Breast epithelium (tissue), 4 donors: ENCODE data around the gene KLHDC4. TPM values are rescaled to one million over a fixed set of nuclear protein-coding genes. Genes with fewer than 3 reads are reported as not detected.
"Not testable (repeated sequence)": the region's sequence is repeated elsewhere in the genome, so short reads cannot be mapped to it uniquely, and the experiment has no call there.

Experiments
- DNase-seq, 2 donors: peaks; one replicate each; pipeline ENCODE4 v3.0.0-alpha.2; 2019; ENCODE audit warnings: low spot score in 2 of 2
- H3K27ac ChIP-seq, 2 donors: fragments of 200-600 bp; sonication (generic) in 1 of 2; one replicate each; pipeline ENCODE4 v1.5.1; 2016 to 2019; ENCODE audit warnings: mild to moderate bottlenecking in 1 of 2
- H3K27me3 ChIP-seq, 2 donors: fragments of 200-600 bp; sonication (generic) in 1 of 2; one replicate each; pipeline versions ENCODE4 v1.5.1 to v1.6.0; 2017 to 2019; ENCODE audit warnings: control low read depth in 1 of 2, mild to moderate bottlenecking in 1 of 2
- H3K36me3 ChIP-seq: fragments of 200-600 bp; one replicate; pipeline ENCODE4 v1.5.1; 2019
- H3K4me1 ChIP-seq, 2 donors: fragments of 200-600 bp; sonication (generic); one replicate each; pipeline ENCODE4 v1.5.1; 2016 to 2019; ENCODE audit warnings: control low read depth in 1 of 2
- H3K4me3 ChIP-seq, 3 donors: fragments of 200-600 bp; sonication (generic); 1 replicate in 2 of 3; 2 replicates in 1 of 3; pipeline ENCODE4 v1.5.1; 2016 to 2019; ENCODE audit warnings: mild to moderate bottlenecking in 3 of 3, moderate library complexity in 2 of 3
- H3K9me3 ChIP-seq, 2 donors: fragments of 200-600 bp; sonication (generic) in 1 of 2; one replicate each; pipeline ENCODE4 v1.5.1; 2016 to 2019; ENCODE audit warnings: control low read depth in 1 of 2
- POLR2A ChIP-seq: fragments of 450-650 bp; IDR thresholded peaks from one replicate; pipeline ENCODE4 v1.6.1; 2016; ENCODE audit warnings: antibody characterized with exemption, mild to moderate bottlenecking, moderate library complexity
- POLR2AphosphoS5 ChIP-seq, 3 donors: sonication (generic); formaldehyde crosslinking; IDR thresholded peaks; one replicate each; pipeline ENCODE4 v1.6.1; 2017; ENCODE audit warnings: antibody characterized with exemption in 3 of 3
- intact Hi-C: fragments of 100-400 bp; cut with DNase I; formaldehyde crosslinking; loops from one replicate; pipeline ENCODE4 v1.15.1; 2023; ENCODE audit warnings: low total_unique reads
- total RNA-seq, 3 donors: library from RNA; depleted of rRNA; stranded (reverse); fragments of >200 nt; gene quantifications; one replicate each; pipeline ENCODE4 v1.1.0, GENCODE V29; 2016
- TF ChIP-seq, protein P1 (sequence below), 3 donors: fragments of 450-650 bp; IDR thresholded peaks; one replicate each; pipeline ENCODE4 v1.5.1; 2016 to 2017; ENCODE audit warnings: antibody characterized with exemption in 3 of 3, mild to moderate bottlenecking in 3 of 3, moderate library complexity in 3 of 3

KLHDC4 gene
- total RNA-seq, 3 donors from 2014 or later: 25.9 to 35.6 (median 32.4) TPM

DNA sequence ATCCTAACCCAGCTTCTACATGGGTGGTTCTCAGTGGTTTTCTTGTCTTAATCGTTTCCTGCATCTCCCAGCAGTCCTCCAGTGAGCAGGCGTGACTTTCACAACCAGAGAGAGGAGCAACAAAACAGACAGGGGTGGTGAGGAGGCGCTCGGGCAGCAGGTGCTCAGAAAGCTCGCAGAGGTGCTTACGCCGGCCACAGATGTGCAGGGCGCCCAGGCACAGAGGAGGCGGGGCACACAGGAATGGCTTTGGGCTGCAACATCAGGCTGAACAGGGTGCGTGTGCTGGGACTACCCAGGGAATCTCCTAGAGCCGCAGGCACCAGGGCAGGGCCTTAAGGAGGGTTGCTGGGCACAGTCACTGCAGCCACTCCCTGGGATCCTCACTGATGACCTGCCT lies 32.6 kb downstream of the KLHDC4 start:
- intact Hi-C loops: no loop called here
- Histone ChIP-seq H3K27me3 (no peaks in the 10 kb centered on the region), H3K36me3 (no peaks in the 10 kb centered on the region), H3K4me3 (no peak overlapping the region), H3K9me3 (no peaks in the 10 kb centered on the region), H3K4me1 (no peaks in the 10 kb centered on the region), H3K27ac (no peak overlapping the region)
- TF ChIP-seq POLR2AphosphoS5 (IDR thresholded peaks at IDR 0.05) (no peak), POLR2A (no peak)
- TF ChIP-seq, protein P1, sequence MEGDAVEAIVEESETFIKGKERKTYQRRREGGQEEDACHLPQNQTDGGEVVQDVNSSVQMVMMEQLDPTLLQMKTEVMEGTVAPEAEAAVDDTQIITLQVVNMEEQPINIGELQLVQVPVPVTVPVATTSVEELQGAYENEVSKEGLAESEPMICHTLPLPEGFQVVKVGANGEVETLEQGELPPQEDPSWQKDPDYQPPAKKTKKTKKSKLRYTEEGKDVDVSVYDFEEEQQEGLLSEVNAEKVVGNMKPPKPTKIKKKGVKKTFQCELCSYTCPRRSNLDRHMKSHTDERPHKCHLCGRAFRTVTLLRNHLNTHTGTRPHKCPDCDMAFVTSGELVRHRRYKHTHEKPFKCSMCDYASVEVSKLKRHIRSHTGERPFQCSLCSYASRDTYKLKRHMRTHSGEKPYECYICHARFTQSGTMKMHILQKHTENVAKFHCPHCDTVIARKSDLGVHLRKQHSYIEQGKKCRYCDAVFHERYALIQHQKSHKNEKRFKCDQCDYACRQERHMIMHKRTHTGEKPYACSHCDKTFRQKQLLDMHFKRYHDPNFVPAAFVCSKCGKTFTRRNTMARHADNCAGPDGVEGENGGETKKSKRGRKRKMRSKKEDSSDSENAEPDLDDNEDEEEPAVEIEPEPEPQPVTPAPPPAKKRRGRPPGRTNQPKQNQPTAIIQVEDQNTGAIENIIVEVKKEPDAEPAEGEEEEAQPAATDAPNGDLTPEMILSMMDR (IDR thresholded peaks at IDR 0.05): no peak
- no peak for DNase-seq

GRCh38 chr16:87731607-87732006 lies 34.2 kb downstream of the KLHDC4 start:
- Histone ChIP-seq H3K4me3 (no peak overlapping the region), H3K4me1 (no peaks in the 10 kb centered on the region), H3K36me3 (no peaks in the 10 kb centered on the region), H3K27ac (no peak overlapping the region), H3K9me3 (no peaks in the 10 kb centered on the region), H3K27me3 (no peaks in the 10 kb centered on the region)
- TF ChIP-seq, protein P1 (IDR thresholded peaks at IDR 0.05): no peak
- TF ChIP-seq POLR2AphosphoS5 (IDR thresholded peaks at IDR 0.05): no peak
- TF ChIP-seq POLR2A: no peak
- DNase-seq: no peak
- intact Hi-C loops: no loop called here

- no peaks in the 10 kb centered on the region for H3K4me1 ChIP-seq
- intact Hi-C loops: no loop called here
- no peak for DNase-seq
- no peaks in the 10 kb centered on the region for H3K27me3 ChIP-seq
- H3K4me3 ChIP-seq: no peak overlapping the region
- no peaks in the 10 kb centered on the region for H3K36me3 ChIP-seq
- no peaks in the 10 kb centered on the region for H3K9me3 ChIP-seq
- H3K27ac ChIP-seq: no peak overlapping the region
- TF ChIP-seq POLR2AphosphoS5 (IDR thresholded peaks at IDR 0.05): no peak
- TF ChIP-seq, protein P1 (IDR thresholded peaks at IDR 0.05): no peak
- no peak for TF ChIP-seq POLR2A
These were observed 36.4 kb downstream of the KLHDC4 start for GRCh38 chr16:87729266-87729954.

DNA sequence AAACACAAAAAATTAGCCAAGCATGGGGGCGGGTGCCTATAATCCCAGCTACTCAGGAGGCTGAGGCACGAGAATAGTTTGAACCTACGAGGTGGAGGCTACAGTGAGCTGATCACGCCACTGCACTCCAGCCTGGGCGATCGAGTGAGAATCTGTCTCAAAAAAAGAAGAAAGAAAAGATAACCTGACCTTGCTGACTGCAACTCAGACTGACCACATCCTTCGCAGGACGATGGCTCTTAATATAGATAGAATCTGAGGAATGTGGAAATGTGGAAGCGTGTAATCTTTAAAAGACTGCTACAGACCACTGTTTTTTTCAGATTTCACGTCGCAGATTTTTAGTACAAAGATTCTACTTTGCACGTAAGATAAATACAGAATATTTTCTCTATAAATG lies 37.8 kb downstream of the KLHDC4 start:
- Histone ChIP-seq H3K36me3 (no peaks in the 10 kb centered on the region), H3K27ac (no peak overlapping the region), H3K4me3 (no peak overlapping the region), H3K9me3 (no peaks in the 10 kb centered on the region), H3K4me1 (no peaks in the 10 kb centered on the region), H3K27me3 (no peaks in the 10 kb centered on the region)
- intact Hi-C loops: no loop called here
- no peak for DNase-seq
- TF ChIP-seq POLR2AphosphoS5 (IDR thresholded peaks at IDR 0.05): no peak
- no peak for TF ChIP-seq POLR2A
- TF ChIP-seq, protein P1 (IDR thresholded peaks at IDR 0.05): no peak

GRCh38 chr16:87727346-87727745 lies 38.4 kb downstream of the KLHDC4 start:
- no peaks in the 10 kb centered on the region for H3K4me1 ChIP-seq
- H3K27ac ChIP-seq: no peak overlapping the region
- H3K27me3 ChIP-seq: no peaks in the 10 kb centered on the region
- intact Hi-C loops: no loop called here
- no peaks in the 10 kb centered on the region for H3K36me3 ChIP-seq
- no peaks in the 10 kb centered on the region for H3K9me3 ChIP-seq
- DNase-seq: no peak
- no peak overlapping the region for H3K4me3 ChIP-seq
- TF ChIP-seq, protein P1 (IDR thresholded peaks at IDR 0.05): no peak
- no peak for TF ChIP-seq POLR2A
- no peak for TF ChIP-seq POLR2AphosphoS5 (IDR thresholded peaks at IDR 0.05)

DNA sequence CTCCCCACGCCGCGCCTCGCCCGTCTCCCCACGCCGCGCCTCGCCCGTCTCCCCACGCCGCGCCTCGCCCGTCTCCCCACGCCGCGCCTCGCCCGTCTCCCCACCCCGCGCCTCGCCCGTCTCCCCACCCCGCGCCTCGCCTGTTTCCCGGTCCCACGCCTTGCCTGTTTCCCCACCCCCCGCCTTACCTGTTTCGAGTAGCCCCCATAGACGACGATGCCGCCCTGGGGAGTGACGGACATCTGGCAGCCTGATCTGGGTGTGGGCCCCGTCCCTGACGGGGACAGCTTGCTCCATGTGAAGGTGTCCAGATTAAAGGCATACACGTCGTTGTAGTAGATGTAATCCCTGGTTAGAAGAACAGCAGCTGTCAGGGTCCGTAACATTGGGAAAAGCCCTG lies 39.2 kb downstream of the KLHDC4 start:
- H3K27ac ChIP-seq, H3K4me3 ChIP-seq, H3K4me1 ChIP-seq, intact Hi-C loops, H3K9me3 ChIP-seq, H3K36me3 ChIP-seq, H3K27me3 ChIP-seq, DNase-seq: not testable (repeated sequence)
